ENCODE measurements around the gene SYS1. TPM values are rescaled to one million over a fixed set of nuclear protein-coding genes. Genes with fewer than 3 reads are reported as not detected.

SYS1 gene
- total and polyA plus RNA-seq, 2 donors (not counting 3 experiments of a cell fraction or from before 2014, with no cell fraction given): 27.4 to 79.6 TPM

- CTCF ChIA-PET: interaction anchor here (0.5 to 9.8 kb wide), 54 partner anchors 8 to 663 kb away, joined by 3 to 416 read pairs (median 6); partner anchors contain the start of genes DBNDD2, PIGT, SDC4 and SYS1
- Histone ChIP-seq H3K27me3 (ENCODE audit: control insufficient read depth in 2 of 2, insufficient read depth in 2 of 2, low read length in 2 of 2) (no peaks in the 10 kb centered on the region), H3K9me1 (replicated peaks; ENCODE audit: control insufficient read depth, extremely low read depth, insufficient read depth, low read length) (no peaks in the 10 kb centered on the region), H3K79me2 (ENCODE audit: control insufficient read depth, insufficient read depth, low read length) (no peaks in the 10 kb centered on the region), H3K36me3 (ENCODE audit: control insufficient read depth in 2 of 2, extremely low read depth in 1 of 2, insufficient read depth in 2 of 2, low read length in 2 of 2) (peaks cover 0 to 1% of the 10 kb centered on the region in 2 experiments), H3K9ac (replicated peaks; ENCODE audit: extremely low read depth, insufficient read depth, low read length) (peak overlapping the region; percentile 17), H2AFZ (ENCODE audit: low read depth, low read length) (peak overlapping the region; percentile 65), H3K4me2 (ENCODE audit: insufficient read depth, low read length) (peak overlapping the region; percentile 66), H3K4me3 (replicated peaks in 1 of 3; ENCODE audit: insufficient read depth in 1 of 3, low read depth in 1 of 3, low read length in 3 of 3) (peak overlapping the region; percentile 17 to 48 (median 30)), H3K27ac (ENCODE audit: insufficient read depth, low read depth, low read length) (no peak overlapping the region), H3K9me3 (replicated peaks; ENCODE audit: control insufficient read depth, insufficient read depth, low read length) (no peaks in the 10 kb centered on the region), H3K4me1 (ENCODE audit: control insufficient read depth, extremely low read depth, insufficient read depth, low read length) (peaks cover 7% of the 10 kb centered on the region), H4K20me1 (replicated peaks; ENCODE audit: control insufficient read depth, extremely low read depth, insufficient read depth, low read length) (no peaks in the 10 kb centered on the region)
- peak; percentile 90 for FAIRE-seq
- POLR2A ChIA-PET: interaction anchor here (1.2 to 1.5 kb wide), 3 partner anchors 10 to 63 kb away, joined by 5 to 6 read pairs (median 6); partner anchors contain the start of gene SYS1
- peak; percentile 84 for DNase-seq (ENCODE audit: low read depth, low spot score)
- dilution Hi-C loops (cut with MboI; ENCODE audit: extremely low pct_ligation_motif_present, low sequenced_read_pairs) (no loop called here), intact Hi-C loops (cut with micrococcal nuclease) (loop anchor here (1.0 to 2.0 kb wide), 4 partner anchors 25 to 398 kb away; partner anchors contain the start of gene SDC4)
- no TSS peak for BruUV-seq (replicated peaks)
- TF ChIP-seq MAX (IDR thresholded peaks at IDR 0.05; ENCODE audit: insufficient read depth, insufficient read length): no peak
- TF ChIP-seq CTCF (IDR thresholded peaks at IDR 0.05; ENCODE audit: extremely low read depth in 1 of 2, insufficient read depth in 1 of 2, low read depth in 1 of 2, low read length in 2 of 2): peak; percentile 85 to 96
Measured at GRCh38 chr20:45373353-45374100, 10.6 kb downstream of the SYS1 start.

- Histone ChIP-seq H4K20me1 (replicated peaks; ENCODE audit: control insufficient read depth, extremely low read depth, insufficient read depth, low read length) (no peaks in the 10 kb centered on the region), H3K4me2 (ENCODE audit: insufficient read depth, low read length) (no peak overlapping the region), H3K9me1 (replicated peaks; ENCODE audit: control insufficient read depth, extremely low read depth, insufficient read depth, low read length) (no peaks in the 10 kb centered on the region), H3K79me2 (ENCODE audit: control insufficient read depth, insufficient read depth, low read length) (no peaks in the 10 kb centered on the region), H3K9ac (replicated peaks; ENCODE audit: extremely low read depth, insufficient read depth, low read length) (no peak overlapping the region), H3K27ac (ENCODE audit: insufficient read depth, low read depth, low read length) (no peak overlapping the region), H2AFZ (ENCODE audit: low read depth, low read length) (no peak overlapping the region), H3K9me3 (replicated peaks; ENCODE audit: control insufficient read depth, insufficient read depth, low read length) (no peaks in the 10 kb centered on the region), H3K27me3 (ENCODE audit: control insufficient read depth in 2 of 2, insufficient read depth in 2 of 2, low read length in 2 of 2) (no peaks in the 10 kb centered on the region), H3K4me1 (ENCODE audit: control insufficient read depth, extremely low read depth, insufficient read depth, low read length) (peaks cover 7% of the 10 kb centered on the region), H3K36me3 (ENCODE audit: control insufficient read depth in 2 of 2, extremely low read depth in 1 of 2, insufficient read depth in 2 of 2, low read length in 2 of 2) (no peaks in the 10 kb centered on the region), H3K4me3 (replicated peaks in 1 of 3; ENCODE audit: insufficient read depth in 1 of 3, low read depth in 1 of 3, low read length in 3 of 3) (no peak overlapping the region)
- DNase-seq (ENCODE audit: low read depth, low spot score) (no peak), FAIRE-seq (no peak)
- ChIA-PET POLR2A (interaction anchor here (1.2 to 1.5 kb wide), 3 partner anchors 11 to 63 kb away, joined by 5 to 6 read pairs (median 6); partner anchors contain the start of gene SYS1), CTCF (interaction anchor here (0.6 to 9.8 kb wide), 50 partner anchors 9 to 664 kb away, joined by 3 to 416 read pairs (median 6); partner anchors contain the start of genes DBNDD2, PIGT, SDC4 and SYS1)
- intact Hi-C loops (cut with micrococcal nuclease) (loop anchor here (1.0 kb wide), 2 partner anchors 55 to 397 kb away; no protein-coding TSS in a partner anchor), dilution Hi-C loops (cut with MboI; ENCODE audit: extremely low pct_ligation_motif_present, low sequenced_read_pairs) (no loop called here)
- no TSS peak for BruUV-seq (replicated peaks)
- TF ChIP-seq JUN (IDR thresholded peaks at IDR 0.05; ENCODE audit: borderline replicate concordance, insufficient read depth, insufficient read length, low read depth) (no peak), CTCF (IDR thresholded peaks at IDR 0.05; ENCODE audit: extremely low read depth in 1 of 2, insufficient read depth in 1 of 2, low read depth in 1 of 2, low read length in 2 of 2) (no peak), MYC (IDR thresholded peaks at IDR 0.05; ENCODE audit: low read depth, low read length) (no peak), FOS (IDR thresholded peaks at IDR 0.05; ENCODE audit: borderline replicate concordance, insufficient read depth, low read length) (no peak), GATA2 (IDR thresholded peaks at IDR 0.05; ENCODE audit: insufficient read depth, insufficient read length, low read depth, low read length) (no peak), POLR2AphosphoS5 (IDR thresholded peaks at IDR 0.05; ENCODE audit: insufficient read depth, low read depth, low read length) (no peak), EZH2 (IDR thresholded peaks at IDR 0.05; ENCODE audit: borderline replicate concordance, low read depth, low read length, severe bottlenecking) (no peak), POLR2A (IDR thresholded peaks at IDR 0.05; ENCODE audit: low read depth, low read length) (no peak), MAX (IDR thresholded peaks at IDR 0.05; ENCODE audit: insufficient read depth, insufficient read length) (no peak)
Measured at GRCh38 chr20:45374101-45374467, 11.1 kb downstream of the SYS1 start.
